B cell (primary cell): ENCODE measurements around the gene IFRD1. TPM values are rescaled to one million over a fixed set of nuclear protein-coding genes. Genes with fewer than 3 reads are reported as not detected.

Experiments
- ATAC-seq: fragments of 200-7000 bp; cut with Tn5 transposase; one replicate; pipeline ENCODE4 v1.10.0; 2021; ENCODE audit warnings: low read depth, mild to moderate bottlenecking, moderate number of reproducible peaks, moderate library complexity
- CTCF ChIA-PET: fragments of 350-600 bp; sonication (Branson Sonifier 250); formaldehyde crosslinking; loops from one replicate; lab custom pipeline; 2021; ENCODE audit warnings: antibody characterized with exemption, inconsistent platforms; lab: Charles Lee
- POLR2A ChIA-PET: fragments of 350-600 bp; sonication (Branson Sonifier 250); formaldehyde crosslinking; loops from one replicate; lab custom pipeline; 2021; ENCODE audit warnings: antibody characterized with exemption; lab: Charles Lee
- DNase-seq: peaks from one replicate; pipeline ENCODE4 v3.0.0; 2013
- H2AFZ ChIP-seq: 2 replicates; pipeline ENCODE4 v1.6.1; 2012; ENCODE audit warnings: mild to moderate bottlenecking, low read depth, low read length; ENCODE audit not compliant: insufficient read depth, poor library complexity, severe bottlenecking
- H3K27ac ChIP-seq, 2 donors: 1 replicate in 1 of 2; 2 replicates in 1 of 2; pipeline ENCODE4 v1.5.1; 2012 to 2013; ENCODE audit warnings: low read length in 2 of 2, mild to moderate bottlenecking in 2 of 2, moderate library complexity in 1 of 2
- H3K27me3 ChIP-seq, 4 experiments: fragments of 200-600 bp in 1 of 4; sonication (generic) in 1 of 4; replicated peaks in 1 of 4; 1 replicate in 2 of 4; 2 replicates in 2 of 4; pipeline versions ENCODE4 v1.6.1 to v1.7.0; 2013 to 2016; ENCODE audit warnings: low read length in 3 of 4, mild to moderate bottlenecking in 2 of 4, mixed read lengths in 1 of 4, moderate library complexity in 1 of 4; ENCODE audit not compliant: insufficient read depth in 4 of 4, control insufficient read depth in 3 of 4; ENCODE audit errors: control extremely low read depth in 1 of 4
- H3K36me3 ChIP-seq, 2 experiments: replicated peaks in 1 of 2; 1 replicate in 1 of 2; 2 replicates in 1 of 2; pipeline versions ENCODE4 v1.6.1 to v1.7.1; 2013; ENCODE audit warnings: low read length in 1 of 2; ENCODE audit not compliant: insufficient read depth in 2 of 2, control insufficient read depth in 1 of 2; ENCODE audit errors: control extremely low read depth in 1 of 2, extremely low read depth in 1 of 2
- H3K4me1 ChIP-seq, 2 donors: fragments of 200-600 bp in 1 of 2; sonication (generic) in 1 of 2; 1 replicate in 1 of 2; 2 replicates in 1 of 2; pipeline versions ENCODE4 v1.5.1 to v1.6.1; 2013 to 2017; ENCODE audit warnings: low read length in 2 of 2; ENCODE audit not compliant: control insufficient read depth in 2 of 2, insufficient read depth in 2 of 2
- H3K4me2 ChIP-seq: replicated peaks from 2 replicates; pipeline ENCODE3; 2012; ENCODE audit warnings: mild to moderate bottlenecking, low read depth, low read length; ENCODE audit not compliant: poor library complexity, severe bottlenecking
- H3K4me3 ChIP-seq, 5 experiments: fragments of 200-600 bp in 1 of 5; sonication (generic) in 1 of 5; 1 replicate in 3 of 5; 2 replicates in 2 of 5; pipeline versions ENCODE4 v1.5.1 to v1.7.0; 2011 to 2016; ENCODE audit warnings: low read length in 4 of 5, mild to moderate bottlenecking in 4 of 5, low read depth in 2 of 5, control low read depth in 1 of 5, moderate library complexity in 1 of 5; ENCODE audit not compliant: insufficient read depth in 1 of 5; ENCODE audit errors: control extremely low read depth in 1 of 5, extremely low read depth in 1 of 5
- H3K79me2 ChIP-seq: fragments of 200-600 bp; sonication (generic); one replicate; pipeline ENCODE4 v1.6.0; 2016; ENCODE audit warnings: low read length; ENCODE audit not compliant: control insufficient read depth, insufficient read depth
- H3K9ac ChIP-seq: fragments of 200-600 bp; sonication (generic); 2 replicates; pipeline ENCODE4 v1.6.1; 2017; ENCODE audit warnings: mild to moderate bottlenecking, low read length, moderate library complexity
- H3K9me3 ChIP-seq, 3 donors: one replicate each; pipeline versions ENCODE4 v1.6.1 to v1.7.1; 2013; ENCODE audit warnings: low read length in 2 of 3; ENCODE audit not compliant: control insufficient read depth in 2 of 3, insufficient read depth in 1 of 3; ENCODE audit errors: control extremely low read depth in 1 of 3
- H4K20me1 ChIP-seq: 2 replicates; pipeline ENCODE4 v1.6.0; 2012; ENCODE audit warnings: mild to moderate bottlenecking, low read length; ENCODE audit not compliant: insufficient read depth, control insufficient read depth, poor library complexity, severe bottlenecking
- H3K27ac Mint-ChIP-seq: one replicate; pipeline ENCODE4 v1.8.0; 2021; ENCODE audit warnings: mixed read lengths
- H3K27me3 Mint-ChIP-seq: one replicate; pipeline ENCODE4 v1.8.0; 2021; ENCODE audit warnings: mixed read lengths
- H3K4me1 Mint-ChIP-seq: one replicate; pipeline ENCODE4 v1.8.0; 2021; ENCODE audit warnings: mixed read lengths
- H3K4me3 Mint-ChIP-seq: one replicate; pipeline ENCODE4 v1.8.0; 2021; ENCODE audit warnings: mixed read lengths
- H3K9me3 Mint-ChIP-seq: one replicate; pipeline ENCODE4 v1.8.0; 2022; ENCODE audit warnings: mixed read lengths; ENCODE audit not compliant: insufficient read depth
- CTCF ChIP-seq: fragments of 200-600 bp; IDR thresholded peaks from one replicate; pipeline ENCODE4 v1.8.0; 2022; ENCODE audit warnings: antibody characterized with exemption, mild to moderate bottlenecking
- EZH2 ChIP-seq: IDR thresholded peaks from 2 replicates; pipeline ENCODE4 v1.6.1; 2012; ENCODE audit warnings: borderline replicate concordance, low read depth, mild to moderate bottlenecking, moderate library complexity, low read length; ENCODE audit not compliant: insufficient read depth, poor library complexity, severe bottlenecking
- WGBS: methylation state at CpG from one replicate; pipeline ENCODE4 v1.1.5; 2013; ENCODE audit warnings: missing lambda C conversion rate; ENCODE audit not compliant: insufficient coverage; 5-methylcytosine and 5-hydroxymethylcytosine counted together
- intact Hi-C: fragments of 100-400 bp; cut with micrococcal nuclease; formaldehyde crosslinking; loops from one replicate; pipeline ENCODE4 v1.10.0; 2022
- polyA plus RNA-seq: library from polyadenylated mRNA; depleted of rRNA; stranded (reverse); fragments of >200 nt; gene quantifications from 2 replicates; pipeline ENCODE4 v1.2.3, GENCODE V29; 2012
- total RNA-seq, 2 donors: library from RNA; stranded (reverse); fragments of 120-200 nt in 1 of 2; gene quantifications; 1 replicate in 1 of 2; 2 replicates in 1 of 2; pipeline versions ENCODE4 v1.2.3 to v1.2.4, GENCODE V29; 2013 to 2022

IFRD1 gene
- total and polyA plus RNA-seq, 2 donors (not counting 1 experiment from before 2014, with no cell fraction given) = 54.1 to 106 TPM

GRCh38 chr7:112411186-112411795 is 39.0 kb upstream of the IFRD1 start:
- no peak overlapping the region for H3K27ac ChIP-seq
- H3K9ac ChIP-seq = no peak overlapping the region
- peaks cover 0 to 3% (median 1%) of the 10 kb centered on the region in 4 experiments for H3K27me3 ChIP-seq
- no peaks in the 10 kb centered on the region for H4K20me1 ChIP-seq
- H3K4me1 ChIP-seq = no peaks in the 10 kb centered on the region
- no peaks in the 10 kb centered on the region for H3K9me3 Mint-ChIP-seq
- ChIA-PET CTCF (interaction anchor here (1.3 kb wide), 1 partner anchor 648 kb away, joined by 3 read pairs; no protein-coding TSS in a partner anchor), POLR2A (no interaction called here)
- H3K4me3 Mint-ChIP-seq = no peak overlapping the region
- H3K4me3 ChIP-seq = no peak overlapping the region
- H3K4me1 Mint-ChIP-seq = no peaks in the 10 kb centered on the region
- no peak overlapping the region for H2AFZ ChIP-seq
- TF ChIP-seq CTCF = no peak
- TF ChIP-seq EZH2 = no peak
- peaks cover 32% of the 10 kb centered on the region for H3K27me3 Mint-ChIP-seq
- no peak for DNase-seq
- no peaks in the 10 kb centered on the region for H3K9me3 ChIP-seq
- WGBS = 60% methylated on average over 1 of the region's 7 CpGs
- no peak overlapping the region for H3K27ac Mint-ChIP-seq
- ATAC-seq = no peak
- no peaks in the 10 kb centered on the region for H3K36me3 ChIP-seq
- H3K79me2 ChIP-seq = no peaks in the 10 kb centered on the region
- no peak overlapping the region for H3K4me2 ChIP-seq
- intact Hi-C loops = no loop called here

- ChIA-PET POLR2A (no interaction called here), CTCF (interaction anchor here (1.2 kb wide), 1 partner anchor 12 kb away, joined by 3 read pairs; no protein-coding TSS in a partner anchor)
- Histone ChIP-seq H3K36me3 (no peaks in the 10 kb centered on the region), H3K27ac (no peak overlapping the region), H3K9me3 (no peaks in the 10 kb centered on the region), H2AFZ (no peak overlapping the region), H4K20me1 (no peaks in the 10 kb centered on the region), H3K9ac (no peak overlapping the region), H3K27me3 (peaks cover 0 to 2% (median under 1%) of the 10 kb centered on the region in 4 experiments), H3K4me1 (no peaks in the 10 kb centered on the region), H3K4me2 (no peak overlapping the region), H3K79me2 (no peaks in the 10 kb centered on the region), H3K4me3 (no peak overlapping the region)
- ATAC-seq (no peak), DNase-seq (peak; percentile 19)
- TF ChIP-seq EZH2 = no peak
- peak; percentile 55 for TF ChIP-seq CTCF
- no peaks in the 10 kb centered on the region for H3K9me3 Mint-ChIP-seq
- no peak overlapping the region for H3K4me3 Mint-ChIP-seq
- no peaks in the 10 kb centered on the region for H3K4me1 Mint-ChIP-seq
- H3K27me3 Mint-ChIP-seq = peaks cover 21% of the 10 kb centered on the region
- intact Hi-C loops = loop anchor here (1.0 to 5.0 kb wide), 3 partner anchors 462 to 674 kb away; no protein-coding TSS in a partner anchor
- 11% methylated on average over 2 of the region's 3 CpGs for WGBS
- H3K27ac Mint-ChIP-seq = no peak overlapping the region
Observed at GRCh38 chr7:112414855-112415490, 35.3 kb upstream of the IFRD1 start.
